SJCRH30 (cell line): Measurements from ENCODE around the gene CDK5RAP2. TPM values are rescaled to one million over a fixed set of nuclear protein-coding genes. Genes with fewer than 3 reads are reported as not detected.
"Not testable (repeated sequence)": the region's sequence is repeated elsewhere in the genome, so short reads cannot be mapped to it uniquely, and the experiment has no call there.

Experiments used
- DNase-seq, 2 experiments: peaks; one replicate each; pipeline ENCODE4 v3.0.0-alpha.2; 2015 to 2020
- H3K27ac ChIP-seq: fragments of 250-450 bp; sonication (Bioruptor Pico); 2 replicates; pipeline ENCODE4 v1.5.1; 2020; ENCODE audit warnings: mild to moderate bottlenecking, moderate library complexity
- H3K27me3 ChIP-seq: fragments of 250-450 bp; sonication (Bioruptor Pico); 2 replicates; pipeline ENCODE4 v1.5.1; 2020; ENCODE audit warnings: mild to moderate bottlenecking, moderate library complexity
- H3K36me3 ChIP-seq: fragments of 250-450 bp; sonication (Bioruptor Pico); 2 replicates; pipeline ENCODE4 v1.5.1; 2020; ENCODE audit warnings: mild to moderate bottlenecking, moderate library complexity
- H3K4me1 ChIP-seq: fragments of 250-450 bp; sonication (Bioruptor Pico); 2 replicates; pipeline ENCODE4 v1.5.1; 2020; ENCODE audit warnings: mild to moderate bottlenecking, moderate library complexity
- H3K4me3 ChIP-seq: fragments of 250-450 bp; sonication (Bioruptor Pico); 2 replicates; pipeline ENCODE4 v1.5.1; 2020; ENCODE audit warnings: mild to moderate bottlenecking, moderate library complexity
- H3K9me3 ChIP-seq: fragments of 250-450 bp; sonication (Bioruptor Pico); replicated peaks from 2 replicates; pipeline ENCODE4 v1.5.1; 2020; ENCODE audit warnings: mild to moderate bottlenecking, moderate library complexity
- total RNA-seq: library from RNA; depleted of rRNA; stranded (reverse); fragments of >200 nt; shearing (Covaris generic); gene quantifications from 2 replicates; pipeline ENCODE4 v1.2.3, GENCODE V29; 2014

Gene CDK5RAP2
- total RNA-seq, 1 experiment from 2014 or later, result 75.9 TPM

GRCh38 chr9:120542701-120543490 lies 37.1 kb downstream of the CDK5RAP2 start:
- peaks cover 86% of the 10 kb centered on the region for H3K36me3 ChIP-seq
- no peaks in the 10 kb centered on the region for H3K27me3 ChIP-seq
- no peak overlapping the region for H3K4me3 ChIP-seq
- no peak for DNase-seq
- no peaks in the 10 kb centered on the region for H3K9me3 ChIP-seq
- H3K27ac ChIP-seq, result no peak overlapping the region
- no peaks in the 10 kb centered on the region for H3K4me1 ChIP-seq

GRCh38 chr9:120541921-120542320 lies 38.0 kb downstream of the CDK5RAP2 start:
- H3K36me3 ChIP-seq, result peaks cover 87% of the 10 kb centered on the region
- no peak overlapping the region for H3K4me3 ChIP-seq
- no peaks in the 10 kb centered on the region for H3K27me3 ChIP-seq
- no peak for DNase-seq
- H3K4me1 ChIP-seq, result no peaks in the 10 kb centered on the region
- no peaks in the 10 kb centered on the region for H3K9me3 ChIP-seq
- no peak overlapping the region for H3K27ac ChIP-seq

GRCh38 chr9:120539951-120540350 lies 40.0 kb downstream of the CDK5RAP2 start:
- Histone ChIP-seq H3K27ac (no peak overlapping the region), H3K27me3 (no peaks in the 10 kb centered on the region)

GRCh38 chr9:120538339-120538738 lies 41.6 kb downstream of the CDK5RAP2 start:
- H3K27ac ChIP-seq, result no peak overlapping the region
- DNase-seq, result no peak
- no peak overlapping the region for H3K4me3 ChIP-seq
- H3K36me3 ChIP-seq, result peaks cover 78% of the 10 kb centered on the region
- no peaks in the 10 kb centered on the region for H3K9me3 ChIP-seq
- no peaks in the 10 kb centered on the region for H3K4me1 ChIP-seq
- H3K27me3 ChIP-seq, result no peaks in the 10 kb centered on the region

More at GRCh38 chr9:120539951-120540350, 40.0 kb downstream of the CDK5RAP2 start:
- H3K36me3 ChIP-seq, result peaks cover 89% of the 10 kb centered on the region
- no peaks in the 10 kb centered on the region for H3K9me3 ChIP-seq
- H3K4me1 ChIP-seq, result no peaks in the 10 kb centered on the region
- no peak overlapping the region for H3K4me3 ChIP-seq
- DNase-seq, result no peak

GRCh38 chr9:120536949-120537640 lies 42.9 kb downstream of the CDK5RAP2 start:
- DNase-seq, result no peak
- Histone ChIP-seq H3K4me1 (no peaks in the 10 kb centered on the region), H3K27ac (no peak overlapping the region), H3K4me3 (no peak overlapping the region), H3K27me3 (no peaks in the 10 kb centered on the region), H3K9me3 (no peaks in the 10 kb centered on the region), H3K36me3 (peaks cover 68% of the 10 kb centered on the region)

GRCh38 chr9:120536094-120536493 lies 43.9 kb downstream of the CDK5RAP2 start:
- Histone ChIP-seq H3K4me3 (no peak overlapping the region), H3K27me3 (no peaks in the 10 kb centered on the region), H3K36me3 (peaks cover 69% of the 10 kb centered on the region), H3K4me1 (no peaks in the 10 kb centered on the region), H3K9me3 (no peaks in the 10 kb centered on the region), H3K27ac (no peak overlapping the region)
- DNase-seq, result no peak

GRCh38 chr9:120534266-120534665 lies 45.7 kb downstream of the CDK5RAP2 start:
- no peak overlapping the region for H3K4me3 ChIP-seq
- H3K27me3 ChIP-seq, result no peaks in the 10 kb centered on the region
- H3K27ac ChIP-seq, result no peak overlapping the region
- DNase-seq, result no peak
- no peaks in the 10 kb centered on the region for H3K9me3 ChIP-seq
- H3K36me3 ChIP-seq, result peaks cover 66% of the 10 kb centered on the region
- H3K4me1 ChIP-seq, result no peaks in the 10 kb centered on the region

GRCh38 chr9:120532891-120533290 lies 47.1 kb downstream of the CDK5RAP2 start:
- H3K27me3 ChIP-seq, result no peaks in the 10 kb centered on the region
- H3K36me3 ChIP-seq, result peaks cover 66% of the 10 kb centered on the region
- H3K4me3 ChIP-seq, result no peak overlapping the region
- H3K27ac ChIP-seq, result peak overlapping the region; percentile 5; the same call in 1 of the 2 replicates
- H3K4me1 ChIP-seq, result no peaks in the 10 kb centered on the region
- no peak for DNase-seq
- no peaks in the 10 kb centered on the region for H3K9me3 ChIP-seq

GRCh38 chr9:120532475-120532874 lies 47.5 kb downstream of the CDK5RAP2 start:
- Histone ChIP-seq H3K4me1 (no peaks in the 10 kb centered on the region), H3K27me3 (no peaks in the 10 kb centered on the region), H3K4me3 (no peak overlapping the region), H3K9me3 (no peaks in the 10 kb centered on the region), H3K27ac (peak overlapping the region; percentile 5; the same call in 1 of the 2 replicates), H3K36me3 (peaks cover 66% of the 10 kb centered on the region)
- DNase-seq, result peak; percentile 34 to 50

- DNase-seq, result peak; percentile 19 to 51
- Histone ChIP-seq H3K9me3 (no peaks in the 10 kb centered on the region), H3K4me3 (no peak overlapping the region), H3K36me3 (peaks cover 67% of the 10 kb centered on the region), H3K27ac (no peak overlapping the region), H3K27me3 (no peaks in the 10 kb centered on the region), H3K4me1 (no peaks in the 10 kb centered on the region)
Measured at GRCh38 chr9:120531683-120532300, 48.2 kb downstream of the CDK5RAP2 start.

- H3K4me3 ChIP-seq, H3K27me3 ChIP-seq, H3K9me3 ChIP-seq, H3K27ac ChIP-seq, DNase-seq, H3K4me1 ChIP-seq: not testable (repeated sequence)
- H3K36me3 ChIP-seq, result peaks cover 66% of the 10 kb centered on the region
Measured at GRCh38 chr9:120530220-120530832, 49.6 kb downstream of the CDK5RAP2 start.

- Histone ChIP-seq H3K9me3 (no peaks in the 10 kb centered on the region), H3K4me3 (no peak overlapping the region), H3K36me3 (peaks cover 73% of the 10 kb centered on the region), H3K27me3 (no peaks in the 10 kb centered on the region), H3K27ac (no peak overlapping the region), H3K4me1 (no peaks in the 10 kb centered on the region)
- DNase-seq, result no peak
Measured at GRCh38 chr9:120528829-120529228, 51.1 kb downstream of the CDK5RAP2 start.

GRCh38 chr9:120528327-120528726 lies 51.6 kb downstream of the CDK5RAP2 start:
- Histone ChIP-seq H3K4me1 (no peaks in the 10 kb centered on the region), H3K27ac (no peak overlapping the region), H3K36me3 (peaks cover 78% of the 10 kb centered on the region), H3K4me3 (no peak overlapping the region), H3K27me3 (no peaks in the 10 kb centered on the region), H3K9me3 (no peaks in the 10 kb centered on the region)
- DNase-seq, result no peak

GRCh38 chr9:120526534-120526933 lies 53.4 kb downstream of the CDK5RAP2 start:
- peaks cover 86% of the 10 kb centered on the region for H3K36me3 ChIP-seq
- H3K4me3 ChIP-seq, result no peak overlapping the region
- H3K9me3 ChIP-seq, result no peaks in the 10 kb centered on the region
- H3K27me3 ChIP-seq, result no peaks in the 10 kb centered on the region
- no peak for DNase-seq
- no peak overlapping the region for H3K27ac ChIP-seq
- no peaks in the 10 kb centered on the region for H3K4me1 ChIP-seq

GRCh38 chr9:120524863-120525262 lies 55.1 kb downstream of the CDK5RAP2 start:
- peaks cover 90% of the 10 kb centered on the region for H3K36me3 ChIP-seq
- no peaks in the 10 kb centered on the region for H3K4me1 ChIP-seq
- no peaks in the 10 kb centered on the region for H3K27me3 ChIP-seq
- H3K9me3 ChIP-seq, result no peaks in the 10 kb centered on the region
- no peak overlapping the region for H3K27ac ChIP-seq
- H3K4me3 ChIP-seq, result no peak overlapping the region
- no peak for DNase-seq
